Neural progenitor cell (in vitro differentiated cells): ENCODE results near the gene DUSP2. TPM values are rescaled to one million over a fixed set of nuclear protein-coding genes. Genes with fewer than 3 reads are reported as not detected.

Experiments
- DNase-seq: peaks from one replicate; pipeline ENCODE4 v3.0.0-alpha.2; 2016; ENCODE audit warnings: low spot score
- H2AFZ ChIP-seq: fragments of 200-600 bp; sonication (generic); replicated peaks from 2 replicates; pipeline ENCODE4 v1.6.1; 2016; ENCODE audit warnings: antibody characterized with exemption
- H3F3A ChIP-seq: fragments of 200-600 bp; sonication (generic); 2 replicates; pipeline ENCODE4 v1.6.1; 2016; ENCODE audit warnings: antibody characterized with exemption, low read depth
- H3K27ac ChIP-seq: fragments of 200-600 bp; sonication (generic); 2 replicates; pipeline ENCODE4 v1.5.1; 2016; ENCODE audit warnings: mild to moderate bottlenecking
- H3K27me3 ChIP-seq: fragments of 200-600 bp; sonication (generic); 2 replicates; pipeline ENCODE4 v1.6.1; 2016; ENCODE audit warnings: mild to moderate bottlenecking, moderate library complexity
- H3K36me3 ChIP-seq: fragments of 200-600 bp; sonication (generic); 2 replicates; pipeline ENCODE4 v1.5.1; 2016
- H3K4me1 ChIP-seq: fragments of 200-600 bp; sonication (generic); 2 replicates; pipeline ENCODE4 v1.6.1; 2016; ENCODE audit warnings: mixed run types
- H3K4me2 ChIP-seq: fragments of 200-600 bp; sonication (generic); 2 replicates; pipeline ENCODE4 v1.6.1; 2016
- H3K4me3 ChIP-seq: fragments of 200-600 bp; sonication (generic); 2 replicates; pipeline ENCODE4 v1.5.1; 2016
- H3K79me2 ChIP-seq: fragments of 200-600 bp; sonication (generic); 2 replicates; pipeline ENCODE4 v1.6.1; 2016; ENCODE audit warnings: low read depth
- H3K9ac ChIP-seq: fragments of 200-600 bp; sonication (generic); 2 replicates; pipeline ENCODE4 v1.6.1; 2016
- H3K9me3 ChIP-seq: fragments of 200-600 bp; sonication (generic); 2 replicates; pipeline ENCODE4 v1.5.1; 2016; ENCODE audit warnings: low read depth
- H4K20me1 ChIP-seq: fragments of 200-600 bp; sonication (generic); 2 replicates; pipeline ENCODE4 v1.6.1; 2016; ENCODE audit warnings: low read depth
- H3K27ac Mint-ChIP-seq: 3 replicates; pipeline ENCODE4 v1.8.0; 2021; ENCODE audit warnings: mixed read lengths
- H3K27me3 Mint-ChIP-seq: 2 replicates; pipeline ENCODE4 v1.8.0; 2022; ENCODE audit warnings: low read depth, mild to moderate bottlenecking, inconsistent platforms, moderate library complexity, mixed read lengths; ENCODE audit not compliant: insufficient read depth
- H3K36me3 Mint-ChIP-seq: 3 replicates; pipeline ENCODE4 v1.8.0; 2021; ENCODE audit warnings: mixed read lengths
- H3K4me1 Mint-ChIP-seq: 3 replicates; pipeline ENCODE4 v1.8.0; 2021; ENCODE audit warnings: mixed read lengths
- H3K4me3 Mint-ChIP-seq: 3 replicates; pipeline ENCODE4 v1.8.0; 2021; ENCODE audit warnings: mild to moderate bottlenecking, moderate library complexity, mixed read lengths
- H3K9me3 Mint-ChIP-seq: 3 replicates; pipeline ENCODE4 v1.8.0; 2020; ENCODE audit warnings: mixed read lengths
- EZH2 ChIP-seq: fragments of 200-600 bp; sonication (generic); IDR thresholded peaks from 2 replicates; pipeline ENCODE4 v1.6.1; 2017; ENCODE audit warnings: antibody characterized with exemption, mild to moderate bottlenecking, moderate library complexity
- EZH2phosphoT487 ChIP-seq: fragments of 200-600 bp; sonication (generic); IDR thresholded peaks from 2 replicates; pipeline ENCODE4 v1.6.1; 2017; ENCODE audit warnings: antibody characterized with exemption
- total RNA-seq: library from RNA; depleted of rRNA; stranded (reverse); fragments of >200 nt; gene quantifications from 2 replicates; pipeline ENCODE4 v1.2.3, GENCODE V29; 2015; ENCODE audit warnings: low replicate concordance
- TF ChIP-seq, protein P1 (sequence below): fragments of 200-600 bp; sonication (generic); IDR thresholded peaks from 2 replicates; pipeline ENCODE4 v1.5.1; 2017; ENCODE audit warnings: antibody characterized with exemption, mild to moderate bottlenecking

The DUSP2 gene
- total RNA-seq, 1 donor from 2014 or later = not detected

DNA sequence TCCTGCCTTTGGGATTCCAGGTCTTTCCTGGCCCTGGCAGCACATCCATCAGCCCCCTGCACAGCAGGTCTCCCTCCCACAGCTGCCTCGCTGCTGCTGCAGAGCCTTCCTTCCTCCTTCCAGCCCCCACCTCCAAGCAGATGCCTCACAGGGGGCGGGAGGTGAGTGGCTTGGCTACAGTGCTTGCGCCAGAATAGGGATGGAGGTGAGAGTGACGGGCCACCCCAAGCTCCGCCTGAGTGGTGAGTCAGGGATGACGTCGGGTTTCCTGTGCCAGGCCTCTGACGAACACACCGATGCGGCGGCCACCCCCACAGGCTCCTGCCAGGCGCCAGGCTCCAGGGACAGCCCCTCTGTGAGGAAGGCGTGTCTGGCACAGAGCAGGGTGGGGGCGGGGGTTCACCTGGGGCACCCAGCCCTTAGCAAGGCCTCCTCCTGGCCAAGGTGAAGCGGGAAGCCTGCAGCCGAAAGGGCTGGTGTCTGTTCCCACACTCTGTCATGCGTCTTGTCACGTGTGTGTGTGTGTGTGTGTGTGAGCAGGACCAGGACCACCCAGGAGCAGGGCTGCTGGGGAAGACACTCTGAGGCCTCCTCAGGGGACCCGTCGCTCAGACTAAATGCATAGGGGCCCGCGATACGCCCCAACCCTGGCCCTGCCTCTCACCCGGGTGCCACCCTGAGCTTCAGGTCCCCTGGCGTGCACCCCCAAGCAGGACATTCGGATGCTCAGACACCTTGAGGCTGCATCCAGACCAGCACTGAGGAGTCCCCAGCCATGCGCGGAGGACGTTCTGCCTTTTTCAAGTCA is 3.4 kb upstream of the DUSP2 start:
- H3K9me3 ChIP-seq = no peaks in the 10 kb centered on the region
- H4K20me1 ChIP-seq = no peaks in the 10 kb centered on the region

DNA sequence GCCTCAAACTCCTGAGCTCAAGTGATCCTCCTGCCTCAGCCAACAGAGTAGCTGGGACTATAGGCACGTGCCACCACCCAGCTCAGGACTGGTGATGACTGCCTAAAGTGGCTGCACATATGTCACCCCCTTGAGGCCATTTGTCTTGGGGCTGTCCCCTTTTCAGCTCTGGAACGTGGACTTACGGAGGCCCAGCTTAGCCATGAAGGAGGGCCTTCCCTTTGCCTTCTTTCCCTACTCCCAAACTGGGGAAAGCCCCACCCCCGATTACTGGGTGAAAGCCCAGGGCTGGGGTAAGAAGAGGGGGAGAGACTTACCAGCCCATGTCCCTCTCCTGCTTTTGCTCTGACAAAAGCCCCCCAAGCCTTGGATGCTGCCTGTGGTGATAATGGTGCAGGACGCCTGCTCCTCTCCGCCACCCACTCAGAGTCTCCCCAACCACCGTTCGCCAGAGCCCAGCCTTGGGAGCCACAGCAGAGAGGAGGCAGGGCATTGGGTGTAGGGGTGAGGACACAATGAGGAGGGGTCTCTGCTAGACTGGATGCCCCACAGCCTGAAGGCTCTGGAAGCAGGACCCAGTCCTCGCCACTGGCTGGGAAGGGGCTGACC is 2.5 kb upstream of the DUSP2 start:
- H3K27ac ChIP-seq = no peak overlapping the region

More for the DNA sequence above, 3.4 kb upstream of the DUSP2 start:
- H3F3A ChIP-seq = peaks cover 6% of the 10 kb centered on the region
- Mint-ChIP-seq H3K27ac (no peak overlapping the region), H3K27me3 (peaks cover 20% of the 10 kb centered on the region), H3K36me3 (no peaks in the 10 kb centered on the region), H3K4me1 (peaks cover 42% of the 10 kb centered on the region), H3K4me3 (no peak overlapping the region), H3K9me3 (no peaks in the 10 kb centered on the region)
- H2AFZ ChIP-seq = peak overlapping the region; percentile 75
- TF ChIP-seq, protein P1, sequence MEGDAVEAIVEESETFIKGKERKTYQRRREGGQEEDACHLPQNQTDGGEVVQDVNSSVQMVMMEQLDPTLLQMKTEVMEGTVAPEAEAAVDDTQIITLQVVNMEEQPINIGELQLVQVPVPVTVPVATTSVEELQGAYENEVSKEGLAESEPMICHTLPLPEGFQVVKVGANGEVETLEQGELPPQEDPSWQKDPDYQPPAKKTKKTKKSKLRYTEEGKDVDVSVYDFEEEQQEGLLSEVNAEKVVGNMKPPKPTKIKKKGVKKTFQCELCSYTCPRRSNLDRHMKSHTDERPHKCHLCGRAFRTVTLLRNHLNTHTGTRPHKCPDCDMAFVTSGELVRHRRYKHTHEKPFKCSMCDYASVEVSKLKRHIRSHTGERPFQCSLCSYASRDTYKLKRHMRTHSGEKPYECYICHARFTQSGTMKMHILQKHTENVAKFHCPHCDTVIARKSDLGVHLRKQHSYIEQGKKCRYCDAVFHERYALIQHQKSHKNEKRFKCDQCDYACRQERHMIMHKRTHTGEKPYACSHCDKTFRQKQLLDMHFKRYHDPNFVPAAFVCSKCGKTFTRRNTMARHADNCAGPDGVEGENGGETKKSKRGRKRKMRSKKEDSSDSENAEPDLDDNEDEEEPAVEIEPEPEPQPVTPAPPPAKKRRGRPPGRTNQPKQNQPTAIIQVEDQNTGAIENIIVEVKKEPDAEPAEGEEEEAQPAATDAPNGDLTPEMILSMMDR = no peak
- TF ChIP-seq EZH2phosphoT487 (no peak), EZH2 (no peak)
- no peak overlapping the region for H3K4me2 ChIP-seq
- peaks cover 30% of the 10 kb centered on the region for H3K4me1 ChIP-seq
- H3K36me3 ChIP-seq = no peaks in the 10 kb centered on the region
- no peak overlapping the region for H3K4me3 ChIP-seq
- H3K79me2 ChIP-seq = no peaks in the 10 kb centered on the region
- no peak overlapping the region for H3K9ac ChIP-seq
- peaks cover 39% of the 10 kb centered on the region for H3K27me3 ChIP-seq
- no peak overlapping the region for H3K27ac ChIP-seq
- DNase-seq = peak; percentile 67

DNA sequence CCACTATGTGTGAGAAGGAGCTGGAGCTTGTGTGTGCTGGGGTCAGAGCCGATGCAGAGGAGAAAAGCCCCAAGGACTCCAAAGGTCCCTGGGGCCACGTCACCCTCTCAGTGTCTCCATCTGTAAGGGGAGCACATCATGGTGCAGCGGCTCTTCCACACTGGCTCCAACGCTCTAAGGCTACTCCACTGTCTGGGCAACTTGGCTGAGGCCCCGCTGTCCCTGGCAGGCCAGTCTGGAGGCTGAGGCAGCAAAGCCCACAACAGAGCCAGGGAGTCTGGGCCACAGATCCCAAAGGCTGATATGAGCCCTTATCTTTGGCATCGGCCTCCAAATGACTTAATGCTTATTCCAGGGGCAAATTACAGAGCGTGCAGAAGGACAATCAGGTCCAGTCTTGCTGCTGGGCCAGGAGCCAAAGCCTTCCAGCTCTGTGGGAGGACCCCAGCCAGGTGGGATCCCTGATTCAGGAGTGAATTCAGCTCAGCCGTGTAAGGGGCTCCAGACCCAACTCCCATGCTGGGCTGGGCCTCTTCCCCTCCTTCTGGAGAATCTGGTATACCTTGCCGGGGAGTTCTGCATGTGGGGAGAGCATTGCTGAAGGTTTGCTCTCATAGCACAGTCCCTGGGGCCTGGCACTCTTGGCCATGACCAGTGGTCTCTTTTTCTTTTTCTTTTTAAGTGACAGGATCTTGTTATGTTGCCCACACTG is 1.8 kb upstream of the DUSP2 start:
- Histone ChIP-seq H4K20me1 (no peaks in the 10 kb centered on the region), H3K27me3 (peaks cover 39% of the 10 kb centered on the region), H3F3A (peaks cover 4% of the 10 kb centered on the region), H3K36me3 (no peaks in the 10 kb centered on the region), H3K4me1 (peaks cover 18% of the 10 kb centered on the region), H3K9me3 (no peaks in the 10 kb centered on the region), H3K27ac (no peak overlapping the region), H3K4me2 (no peak overlapping the region), H2AFZ (no peak overlapping the region), H3K4me3 (no peak overlapping the region), H3K9ac (no peak overlapping the region), H3K79me2 (no peaks in the 10 kb centered on the region)
- Mint-ChIP-seq H3K4me3 (no peak overlapping the region), H3K4me1 (peaks cover 26% of the 10 kb centered on the region), H3K9me3 (no peaks in the 10 kb centered on the region), H3K36me3 (no peaks in the 10 kb centered on the region), H3K27me3 (peaks cover 19% of the 10 kb centered on the region), H3K27ac (no peak overlapping the region)
- no peak for TF ChIP-seq EZH2phosphoT487
- TF ChIP-seq EZH2 = no peak
- TF ChIP-seq, protein P1 = no peak
- DNase-seq = no peak

More for the DNA sequence above, 2.5 kb upstream of the DUSP2 start:
- peaks cover 24% of the 10 kb centered on the region for H3K4me1 ChIP-seq
- Mint-ChIP-seq H3K4me3 (no peak overlapping the region), H3K27me3 (peaks cover 19% of the 10 kb centered on the region), H3K4me1 (peaks cover 33% of the 10 kb centered on the region), H3K36me3 (no peaks in the 10 kb centered on the region), H3K9me3 (no peaks in the 10 kb centered on the region), H3K27ac (no peak overlapping the region)
- DNase-seq = no peak
- TF ChIP-seq, protein P1 = no peak
- TF ChIP-seq EZH2 (no peak), EZH2phosphoT487 (no peak)
- no peak overlapping the region for H3K4me2 ChIP-seq
- H3K27me3 ChIP-seq = peaks cover 39% of the 10 kb centered on the region
- no peak overlapping the region for H3K9ac ChIP-seq
- no peaks in the 10 kb centered on the region for H3K79me2 ChIP-seq
- no peak overlapping the region for H2AFZ ChIP-seq
- no peaks in the 10 kb centered on the region for H3K9me3 ChIP-seq
- H4K20me1 ChIP-seq = no peaks in the 10 kb centered on the region
- H3K4me3 ChIP-seq = no peak overlapping the region
- H3K36me3 ChIP-seq = no peaks in the 10 kb centered on the region
- H3F3A ChIP-seq = peaks cover 6% of the 10 kb centered on the region
